MM.1S (cell line): ENCODE measurements around the gene ZNF474.

Experiments
- EZH2phosphoT487 ChIP-seq: fragments of 300-600 bp; sonication (generic); IDR thresholded peaks from 2 replicates; pipeline ENCODE4 v1.6.1; 2018; ENCODE audit warnings: antibody characterized with exemption, low read length
- TF ChIP-seq, protein P1 (sequence below): fragments of 300-600 bp; sonication (generic); IDR thresholded peaks from 2 replicates; pipeline ENCODE4 v1.5.1; 2016; ENCODE audit warnings: antibody characterized with exemption, low read length, mixed read lengths

GRCh38 chr5:122137702-122138101, 8.4 kb downstream of the ZNF474 start:
- TF ChIP-seq, protein P1, sequence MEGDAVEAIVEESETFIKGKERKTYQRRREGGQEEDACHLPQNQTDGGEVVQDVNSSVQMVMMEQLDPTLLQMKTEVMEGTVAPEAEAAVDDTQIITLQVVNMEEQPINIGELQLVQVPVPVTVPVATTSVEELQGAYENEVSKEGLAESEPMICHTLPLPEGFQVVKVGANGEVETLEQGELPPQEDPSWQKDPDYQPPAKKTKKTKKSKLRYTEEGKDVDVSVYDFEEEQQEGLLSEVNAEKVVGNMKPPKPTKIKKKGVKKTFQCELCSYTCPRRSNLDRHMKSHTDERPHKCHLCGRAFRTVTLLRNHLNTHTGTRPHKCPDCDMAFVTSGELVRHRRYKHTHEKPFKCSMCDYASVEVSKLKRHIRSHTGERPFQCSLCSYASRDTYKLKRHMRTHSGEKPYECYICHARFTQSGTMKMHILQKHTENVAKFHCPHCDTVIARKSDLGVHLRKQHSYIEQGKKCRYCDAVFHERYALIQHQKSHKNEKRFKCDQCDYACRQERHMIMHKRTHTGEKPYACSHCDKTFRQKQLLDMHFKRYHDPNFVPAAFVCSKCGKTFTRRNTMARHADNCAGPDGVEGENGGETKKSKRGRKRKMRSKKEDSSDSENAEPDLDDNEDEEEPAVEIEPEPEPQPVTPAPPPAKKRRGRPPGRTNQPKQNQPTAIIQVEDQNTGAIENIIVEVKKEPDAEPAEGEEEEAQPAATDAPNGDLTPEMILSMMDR, result no peak
- TF ChIP-seq EZH2phosphoT487, result no peak
